HCT116 (cell line): Measurements from ENCODE around the gene SLC6A13. TPM values are rescaled to one million over a fixed set of nuclear protein-coding genes. Genes with fewer than 3 reads are reported as not detected.

Experiments
- ATAC-seq: fragments of 200-7000 bp; cut with Tn5 transposase; 2 replicates; pipeline ENCODE4 v1.9.1; 2020; ENCODE audit warnings: mild to moderate bottlenecking, moderate library complexity
- BruUV-seq: library from RNA; stranded (reverse); fragments of 400-500 nt; replicated peaks from 2 replicates; lab custom pipeline; 2021; lab: Mats Ljungman, UMichigan
- CTCF ChIA-PET: fragments of 300-600 bp; sonication (Branson Sonifier 250); formaldehyde crosslinking; loops from one replicate; lab custom pipeline; 2021; ENCODE audit warnings: antibody characterized with exemption; lab: Charles Lee
- POLR2A ChIA-PET: fragments of 300-600, 350-600 bp; sonication (Branson Sonifier 250); formaldehyde crosslinking; loops from one replicate; lab custom pipeline; 2021; ENCODE audit warnings: antibody characterized with exemption; lab: Charles Lee
- RAD21 ChIA-PET, 2 experiments: fragments of 300-600 bp; sonication (Branson Sonifier 250); formaldehyde crosslinking; loops; one replicate each; lab custom pipeline; 2023; ENCODE audit warnings: low total read pairs in 2 of 2; ENCODE audit not compliant: uncharacterized antibody in 2 of 2, unreplicated experiment in 2 of 2, low non-redundant PET in 1 of 2; lab: Charles Lee
- DNase-seq: peaks from one replicate; pipeline ENCODE4 v3.0.0-alpha.2; 2010; ENCODE audit warnings: low read depth, low spot score
- H2AFZ ChIP-seq: fragments of 200-600 bp; shearing (Covaris generic), sonication (generic); 2 replicates; pipeline ENCODE4 v1.6.1; 2017; ENCODE audit warnings: low read depth, mixed run types, mixed read lengths, antibody characterized with exemption, low read length; ENCODE audit not compliant: poor library complexity, severe bottlenecking
- H3K27ac ChIP-seq: 2 replicates; pipeline ENCODE4 v1.5.1; 2012; ENCODE audit warnings: low read depth, low read length
- H3K27me3 ChIP-seq: fragments of 200-600 bp; sonication (generic); 2 replicates; pipeline ENCODE4 v1.6.1; 2016; ENCODE audit warnings: mixed run types, low read length, mixed read lengths; ENCODE audit not compliant: insufficient read depth
- H3K36me3 ChIP-seq, 2 experiments: fragments of 200-500 bp in 1 of 2; fragments of 200-600 bp in 1 of 2; sonication (Bioruptor generic) in 1 of 2; sonication (generic) in 1 of 2; 2 replicates each; pipeline versions ENCODE4 v1.5.1 to v1.6.1; 2014 to 2016; ENCODE audit warnings: low read length in 2 of 2, inconsistent platforms in 1 of 2, mixed read lengths in 1 of 2, mixed run types in 1 of 2; ENCODE audit not compliant: insufficient read depth in 2 of 2, control insufficient read depth in 1 of 2
- H3K4me1 ChIP-seq, 2 experiments: fragments of 200-600 bp in 1 of 2; sonication (generic) in 1 of 2; 2 replicates each; pipeline versions ENCODE4 v1.5.1 to v1.6.1; 2012 to 2017; ENCODE audit warnings: low read length in 2 of 2, inconsistent platforms in 1 of 2, mild to moderate bottlenecking in 1 of 2, mixed read lengths in 1 of 2, mixed run types in 1 of 2, moderate library complexity in 1 of 2; ENCODE audit not compliant: insufficient read depth in 2 of 2, control insufficient read depth in 1 of 2
- H3K4me2 ChIP-seq: fragments of 200-600 bp; sonication (generic); 2 replicates; pipeline ENCODE4 v1.6.1; 2017; ENCODE audit warnings: mixed run types, low read length, mixed read lengths
- H3K4me3 ChIP-seq, 2 experiments: fragments of 200-600 bp in 1 of 2; sonication (generic) in 1 of 2; replicated peaks in 1 of 2; 2 replicates each; pipeline ENCODE4 v1.5.1; 2011 to 2016; ENCODE audit warnings: low read length in 2 of 2, control low read depth in 1 of 2, low read depth in 1 of 2, mild to moderate bottlenecking in 1 of 2, mixed read lengths in 1 of 2, mixed run types in 1 of 2
- H3K79me2 ChIP-seq: fragments of 200-600 bp; sonication (generic); 2 replicates; pipeline ENCODE4 v1.6.1; 2017; ENCODE audit warnings: mild to moderate bottlenecking, mixed run types, low read length, moderate library complexity, mixed read lengths; ENCODE audit not compliant: insufficient read depth
- H3K9ac ChIP-seq: fragments of 200-600 bp; sonication (generic); 2 replicates; pipeline ENCODE4 v1.6.1; 2016; ENCODE audit warnings: low read length, mixed read lengths
- H3K9me2 ChIP-seq: fragments of 200-600 bp; sonication (generic), shearing (Covaris generic); 2 replicates; pipeline ENCODE4 v1.6.1; 2017; ENCODE audit warnings: mixed run types, mild to moderate bottlenecking, moderate library complexity; ENCODE audit not compliant: insufficient read depth
- H3K9me3 ChIP-seq, 2 experiments: fragments of 200-500 bp in 1 of 2; fragments of 200-600 bp in 1 of 2; sonication (Bioruptor generic) in 1 of 2; sonication (generic) in 1 of 2; 2 replicates each; pipeline ENCODE4 v1.6.1; 2014 to 2017; ENCODE audit warnings: low read length in 2 of 2, mixed read lengths in 2 of 2, inconsistent platforms in 1 of 2, low read depth in 1 of 2, mild to moderate bottlenecking in 1 of 2, mixed run types in 1 of 2, moderate library complexity in 1 of 2; ENCODE audit not compliant: control insufficient read depth in 1 of 2, insufficient read depth in 1 of 2
- H4K20me1 ChIP-seq: fragments of 200-600 bp; sonication (generic), shearing (Covaris generic); 2 replicates; pipeline ENCODE4 v1.6.1; 2017; ENCODE audit warnings: mixed run types, mild to moderate bottlenecking, moderate library complexity; ENCODE audit not compliant: insufficient read depth
- ATF3 ChIP-seq: IDR thresholded peaks from 2 replicates; pipeline ENCODE4 v1.6.1; 2012
- CBX3 ChIP-seq: IDR thresholded peaks from 2 replicates; pipeline ENCODE4 v1.6.1; 2012; ENCODE audit warnings: low read depth
- CTCF ChIP-seq, 3 experiments: fragments of 200-600 bp in 1 of 3; sonication (generic) in 1 of 3; IDR thresholded peaks in 2 of 3; conservative IDR thresholded peaks in 1 of 3; 2 replicates each; pipeline ENCODE4 v1.5.1; 2012 to 2017; ENCODE audit warnings: low read depth in 2 of 3, low read length in 2 of 3, antibody characterized with exemption in 1 of 3, borderline replicate concordance in 1 of 3, control low read depth in 1 of 3, mild to moderate bottlenecking in 1 of 3, mixed read lengths in 1 of 3, mixed run types in 1 of 3, moderate library complexity in 1 of 3; ENCODE audit not compliant: insufficient read depth in 1 of 3
- FOSL1 ChIP-seq: IDR thresholded peaks from 2 replicates; pipeline ENCODE4 v1.6.1; 2012; ENCODE audit warnings: low read depth
- JUND ChIP-seq: IDR thresholded peaks from 2 replicates; pipeline ENCODE4 v1.6.1; 2012
- POLR2AphosphoS5 ChIP-seq: IDR thresholded peaks from 2 replicates; pipeline ENCODE4 v1.6.1; 2011; ENCODE audit warnings: mild to moderate bottlenecking, low read depth, low read length, moderate library complexity
- RAD21 ChIP-seq: IDR thresholded peaks from 2 replicates; pipeline ENCODE4 v1.6.1; 2012; ENCODE audit warnings: low read depth, mild to moderate bottlenecking
- SP1 ChIP-seq: IDR thresholded peaks from 2 replicates; pipeline ENCODE4 v1.6.1; 2012; ENCODE audit warnings: low read depth
- TCF7L2 ChIP-seq: IDR thresholded peaks from 2 replicates; pipeline ENCODE4 v1.7.0; 2011; ENCODE audit warnings: borderline replicate concordance, inconsistent platforms; ENCODE audit not compliant: insufficient read depth, insufficient read length; ENCODE audit errors: extremely low read depth
- YY1 ChIP-seq: IDR thresholded peaks from 2 replicates; pipeline ENCODE4 v1.6.1; 2011; ENCODE audit warnings: low read length, low read depth, moderate library complexity, mild to moderate bottlenecking; ENCODE audit not compliant: insufficient replicate concordance; ENCODE audit errors: extremely low read depth
- intact Hi-C: fragments of 100-400 bp; cut with micrococcal nuclease; formaldehyde crosslinking; loops from 2 replicates; pipeline ENCODE4 v1.10.0; 2022
- total RNA-seq: library from RNA; stranded (reverse); gene quantifications from one replicate; pipeline ENCODE4 v1.2.1, GENCODE V29; 2021; ENCODE audit not compliant: unreplicated experiment

SLC6A13 gene
- total RNA-seq, 1 experiment from 2014 or later, result 0.39 TPM

GRCh38 chr12:212415-212714 lies 50.3 kb downstream of the SLC6A13 start:
- ChIA-PET RAD21 (no interaction called here), CTCF (interaction anchor here (1.3 kb wide), 1 partner anchor 8 kb away, joined by 7 read pairs; no protein-coding TSS in a partner anchor), POLR2A (no interaction called here)
- Histone ChIP-seq H3K27me3 (no peaks in the 10 kb centered on the region; the same call in 1 of the 2 replicates), H3K4me2 (no peak overlapping the region), H3K9me2 (no peaks in the 10 kb centered on the region), H3K36me3 (no peaks in the 10 kb centered on the region), H3K79me2 (no peaks in the 10 kb centered on the region), H2AFZ (no peak overlapping the region), H3K4me1 (no peaks in the 10 kb centered on the region), H4K20me1 (no peaks in the 10 kb centered on the region), H3K9ac (no peak overlapping the region), H3K9me3 (no peaks in the 10 kb centered on the region), H3K27ac (no peak overlapping the region), H3K4me3 (no peak overlapping the region)
- no peak for ATAC-seq
- no peak for TF ChIP-seq YY1
- TF ChIP-seq CTCF (IDR thresholded peaks at IDR 0.05 in 2 of 3, conservative IDR thresholded peaks at IDR 0.05 in 1 of 3; ENCODE audit: borderline replicate concordance in 1 of 3, insufficient read depth in 1 of 3, low read depth in 2 of 3, low read length in 2 of 3), result no peak
- intact Hi-C loops, result no loop called here
- DNase-seq, result no peak
- no TSS peak for BruUV-seq

GRCh38 chr12:211639-212414 lies 50.8 kb downstream of the SLC6A13 start:
- Histone ChIP-seq H3K4me3 (no peak overlapping the region), H4K20me1 (no peaks in the 10 kb centered on the region), H3K9me3 (no peaks in the 10 kb centered on the region), H3K27ac (no peak overlapping the region), H3K36me3 (no peaks in the 10 kb centered on the region), H3K79me2 (no peaks in the 10 kb centered on the region), H3K27me3 (no peaks in the 10 kb centered on the region; the same call in 1 of the 2 replicates), H3K4me2 (no peak overlapping the region), H3K9ac (no peak overlapping the region), H3K4me1 (no peaks in the 10 kb centered on the region), H2AFZ (no peak overlapping the region), H3K9me2 (no peaks in the 10 kb centered on the region)
- intact Hi-C loops, result no loop called here
- no peak for ATAC-seq
- DNase-seq, result no peak
- POLR2A ChIA-PET, result no interaction called here
- CTCF ChIA-PET, result interaction anchor here (1.3 kb wide), 1 partner anchor 8 kb away, joined by 7 read pairs; no protein-coding TSS in a partner anchor
- no peak for TF ChIP-seq JUND
- no peak for TF ChIP-seq ATF3
- no peak for TF ChIP-seq POLR2AphosphoS5
- no peak for TF ChIP-seq CBX3
- no peak for TF ChIP-seq TCF7L2
- TF ChIP-seq FOSL1, result no peak
- no peak for TF ChIP-seq RAD21
- no peak for TF ChIP-seq SP1
- TF ChIP-seq YY1, result no peak
- TF ChIP-seq CTCF (IDR thresholded peaks at IDR 0.05 in 2 of 3, conservative IDR thresholded peaks at IDR 0.05 in 1 of 3; ENCODE audit: borderline replicate concordance in 1 of 3, insufficient read depth in 1 of 3, low read depth in 2 of 3, low read length in 2 of 3), result no peak
- BruUV-seq, result no TSS peak
- RAD21 ChIA-PET, result no interaction called here
